Body of pancreas (tissue), 4 donors: ENCODE measurements around the gene GMPR.

Source experiments
- CTCF ChIP-seq, 7 experiments: fragments of 450-650 bp in 4 of 7; fragments of 200-600 bp in 3 of 7; sonication (generic) in 3 of 7; IDR thresholded peaks; one replicate each; pipeline ENCODE4 v1.5.1; 2016 to 2019; ENCODE audit warnings: antibody characterized with exemption in 7 of 7
- POLR2A ChIP-seq, 3 donors: fragments of 450-650 bp; IDR thresholded peaks; one replicate each; pipeline ENCODE4 v1.6.1; 2016; ENCODE audit warnings: antibody characterized with exemption in 3 of 3, mild to moderate bottlenecking in 2 of 3

GRCh38 chr6:16252686-16253299 is 14.4 kb downstream of the GMPR start:
- TF ChIP-seq CTCF (IDR thresholded peaks at IDR 0.05): no peak
- no peak for TF ChIP-seq POLR2A (IDR thresholded peaks at IDR 0.05)
